CD4-positive, alpha-beta memory T cell (primary cell): ENCODE results near the gene BACE2. TPM values are rescaled to one million over a fixed set of nuclear protein-coding genes. Genes with fewer than 3 reads are reported as not detected.
A peak's percentile ranks its signal among the peaks of the same experiment; 100 is the strongest.

Source experiments
- CTCF ChIA-PET: fragments of 350-600 bp; sonication (Branson Sonifier 250); formaldehyde crosslinking; loops from one replicate; lab custom pipeline; 2021; ENCODE audit warnings: inconsistent platforms; ENCODE audit not compliant: partially characterized antibody; lab: Charles Lee
- POLR2A ChIA-PET: fragments of 350-600 bp; sonication (Branson Sonifier 250); formaldehyde crosslinking; loops from one replicate; lab custom pipeline; 2021; ENCODE audit not compliant: partially characterized antibody; lab: Charles Lee
- DNase-seq, 5 donors: peaks; one replicate each; pipeline versions ENCODE4 v3.0.0 to v3.0.0-alpha.2; 2020 to 2022; ENCODE audit warnings: mixed read lengths in 1 of 5
- H3K27ac ChIP-seq: one replicate; pipeline ENCODE4 v1.7.0; 2013; ENCODE audit warnings: low read depth, low read length
- H3K27me3 ChIP-seq: 2 replicates; pipeline ENCODE4 v1.7.0; 2013; ENCODE audit warnings: mild to moderate bottlenecking, low read length, moderate library complexity; ENCODE audit not compliant: insufficient read depth
- H3K36me3 ChIP-seq: 2 replicates; pipeline ENCODE4 v1.7.0; 2013; ENCODE audit warnings: mild to moderate bottlenecking, low read length, moderate library complexity; ENCODE audit not compliant: insufficient read depth
- H3K4me1 ChIP-seq: 2 replicates; pipeline ENCODE4 v1.7.0; 2013; ENCODE audit warnings: mild to moderate bottlenecking, low read length, moderate library complexity; ENCODE audit not compliant: insufficient read depth
- H3K4me3 ChIP-seq, 2 donors: one replicate each; pipeline ENCODE4 v1.7.0; 2013; ENCODE audit warnings: low read length in 2 of 2, mild to moderate bottlenecking in 1 of 2
- H3K9me3 ChIP-seq, 2 donors: one replicate each; pipeline ENCODE4 v1.7.0; 2013; ENCODE audit warnings: low read length in 2 of 2, control low read depth in 1 of 2; ENCODE audit not compliant: control insufficient read depth in 1 of 2
- H3K27ac Mint-ChIP-seq, 7 donors: one replicate each; pipeline ENCODE4 v1.8.0; 2020 to 2021; ENCODE audit warnings: mixed read lengths in 7 of 7, mild to moderate bottlenecking in 6 of 7, inconsistent platforms in 3 of 7, moderate library complexity in 3 of 7
- H3K27me3 Mint-ChIP-seq, 2 donors: one replicate each; pipeline ENCODE4 v1.8.0; 2020 to 2021; ENCODE audit warnings: mixed read lengths in 2 of 2
- H3K36me3 Mint-ChIP-seq, 2 donors: one replicate each; pipeline ENCODE4 v1.8.0; 2020 to 2021; ENCODE audit warnings: mixed read lengths in 2 of 2, inconsistent platforms in 1 of 2, mild to moderate bottlenecking in 1 of 2
- H3K4me1 Mint-ChIP-seq, 4 donors: one replicate each; pipeline ENCODE4 v1.8.0; 2020 to 2021; ENCODE audit warnings: mixed read lengths in 4 of 4, mild to moderate bottlenecking in 1 of 4
- H3K4me3 Mint-ChIP-seq, 8 donors: one replicate each; pipeline ENCODE4 v1.8.0; 2020 to 2021; ENCODE audit warnings: mixed read lengths in 8 of 8, mild to moderate bottlenecking in 7 of 8, moderate library complexity in 6 of 8, inconsistent platforms in 3 of 8
- H3K9me3 Mint-ChIP-seq, 8 donors: one replicate each; pipeline ENCODE4 v1.8.0; 2020 to 2021; ENCODE audit warnings: mixed read lengths in 8 of 8, mild to moderate bottlenecking in 5 of 8, inconsistent platforms in 3 of 8, moderate library complexity in 1 of 8
- intact Hi-C: fragments of 100-400 bp; cut with micrococcal nuclease; formaldehyde crosslinking; loops from one replicate; pipeline ENCODE4 v1.15.1; 2023
- polyA plus RNA-seq, 2 donors: library from polyadenylated mRNA; unstranded; fragments of 300-500 nt; fragmentation: Illumina TruSeq; gene quantifications; one replicate each; pipeline ENCODE4 v1.2.3, GENCODE V29; 2021
- total RNA-seq, 2 experiments: library from RNA; stranded (reverse); gene quantifications; one replicate each; pipeline ENCODE4 v1.2.3, GENCODE V29; 2021

Gene BACE2
- total and polyA plus RNA-seq, 4 experiments from 2014 or later: 0.10 to 0.52 TPM; not detected in 2

DNA sequence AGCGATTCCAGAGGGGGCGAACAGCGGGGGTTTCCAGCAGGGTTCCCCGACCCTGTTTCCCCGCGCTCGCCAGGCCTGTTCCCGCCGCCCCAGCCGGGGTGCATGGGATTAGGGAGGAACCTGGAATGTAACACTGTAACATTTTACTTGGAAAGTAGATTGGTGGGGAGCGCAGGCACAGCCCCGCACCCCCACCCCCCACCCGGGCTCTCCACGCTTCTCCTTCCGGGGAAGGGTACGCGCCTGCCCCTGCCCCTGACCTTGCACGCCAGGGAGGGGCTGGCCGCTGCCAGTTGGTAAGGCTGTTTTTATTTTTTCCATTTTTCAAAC is 149.1 kb downstream of the BACE2 start:
- Mint-ChIP-seq H3K9me3 (no peaks in the 10 kb centered on the region), H3K27me3 (peaks cover 30 to 52% of the 10 kb centered on the region in 2 donors), H3K27ac (no peak overlapping the region), H3K4me3 (peak overlapping the region in 2 of 8 donors; percentile 2 to 59), H3K36me3 (no peaks in the 10 kb centered on the region), H3K4me1 (peaks cover 2 to 4% (median 4%) of the 10 kb centered on the region in 4 donors)
- DNase-seq: no peak
- Histone ChIP-seq H3K27ac (no peak overlapping the region), H3K36me3 (no peaks in the 10 kb centered on the region), H3K4me1 (peaks cover 4% of the 10 kb centered on the region), H3K27me3 (peaks cover 19% of the 10 kb centered on the region), H3K9me3 (no peaks in the 10 kb centered on the region), H3K4me3 (no peak overlapping the region)
- intact Hi-C loops: no loop called here
- CTCF ChIA-PET: interaction anchor here (1.3 kb wide), 1 partner anchor 34 kb away, joined by 4 read pairs; no protein-coding TSS in a partner anchor
- POLR2A ChIA-PET: no interaction called here

GRCh38 chr21:41317458-41317857 is 149.5 kb downstream of the BACE2 start:
- no peaks in the 10 kb centered on the region for H3K9me3 ChIP-seq
- no peak overlapping the region for H3K4me3 ChIP-seq
- peaks cover 19% of the 10 kb centered on the region for H3K27me3 ChIP-seq
- Mint-ChIP-seq H3K36me3 (no peaks in the 10 kb centered on the region), H3K4me3 (peak overlapping the region in 4 of 8 donors; percentile 2 to 61 (median 40)), H3K9me3 (no peaks in the 10 kb centered on the region), H3K27ac (no peak overlapping the region), H3K27me3 (peaks cover 30 to 52% of the 10 kb centered on the region in 2 donors), H3K4me1 (peaks cover 2 to 4% (median 4%) of the 10 kb centered on the region in 4 donors)
- no peak for DNase-seq
- intact Hi-C loops: no loop called here
- peaks cover 4% of the 10 kb centered on the region for H3K4me1 ChIP-seq
- CTCF ChIA-PET: interaction anchor here (1.3 kb wide), 1 partner anchor 34 kb away, joined by 4 read pairs; no protein-coding TSS in a partner anchor
- POLR2A ChIA-PET: no interaction called here
- H3K27ac ChIP-seq: no peak overlapping the region
- no peaks in the 10 kb centered on the region for H3K36me3 ChIP-seq

DNA sequence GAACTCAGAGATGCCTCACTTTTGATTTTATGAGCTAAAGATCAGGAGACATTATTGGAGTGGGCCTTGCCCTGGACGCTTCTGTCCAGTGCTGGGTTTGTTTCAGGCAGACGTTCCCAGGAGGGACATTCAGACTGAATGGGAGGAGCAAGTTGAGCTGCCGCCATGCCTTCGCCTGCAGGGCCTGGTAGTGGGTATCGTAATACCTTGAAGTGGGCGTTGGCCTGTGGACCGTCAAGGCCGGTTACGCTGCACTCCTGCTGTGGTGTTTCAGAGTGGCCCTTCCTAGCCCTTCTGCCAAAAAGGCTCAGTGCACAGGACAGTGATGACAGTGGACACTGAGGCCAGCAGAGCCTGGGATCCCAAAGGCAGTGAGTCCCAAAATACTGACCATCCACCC is 150.3 kb downstream of the BACE2 start:
- Histone ChIP-seq H3K4me3 (no peak overlapping the region), H3K9me3 (no peaks in the 10 kb centered on the region), H3K27ac (no peak overlapping the region), H3K27me3 (peaks cover 19% of the 10 kb centered on the region), H3K36me3 (no peaks in the 10 kb centered on the region), H3K4me1 (peaks cover 4% of the 10 kb centered on the region)
- intact Hi-C loops: no loop called here
- Mint-ChIP-seq H3K4me1 (peaks cover 2 to 4% (median 4%) of the 10 kb centered on the region in 4 donors), H3K36me3 (no peaks in the 10 kb centered on the region), H3K4me3 (no peak overlapping the region), H3K27ac (no peak overlapping the region), H3K9me3 (no peaks in the 10 kb centered on the region), H3K27me3 (peaks cover 30 to 48% of the 10 kb centered on the region in 2 donors)
- POLR2A ChIA-PET: no interaction called here
- DNase-seq: no peak
- CTCF ChIA-PET: interaction anchor here (1.7 kb wide), 1 partner anchor 34 kb away, joined by 5 read pairs; no protein-coding TSS in a partner anchor

- no peak overlapping the region for H3K27ac ChIP-seq
- ChIA-PET CTCF (interaction anchor here (1.7 kb wide), 1 partner anchor 35 kb away, joined by 5 read pairs; no protein-coding TSS in a partner anchor), POLR2A (no interaction called here)
- H3K9me3 Mint-ChIP-seq: no peaks in the 10 kb centered on the region
- H3K4me1 Mint-ChIP-seq: peaks cover 2 to 4% (median 4%) of the 10 kb centered on the region in 4 donors
- no peak for DNase-seq
- H3K4me3 ChIP-seq: no peak overlapping the region
- H3K36me3 ChIP-seq: no peaks in the 10 kb centered on the region
- H3K36me3 Mint-ChIP-seq: no peaks in the 10 kb centered on the region
- peaks cover 28 to 43% of the 10 kb centered on the region in 2 donors for H3K27me3 Mint-ChIP-seq
- intact Hi-C loops: no loop called here
- H3K4me1 ChIP-seq: peaks cover 4% of the 10 kb centered on the region
- H3K9me3 ChIP-seq: no peaks in the 10 kb centered on the region
- no peak overlapping the region for H3K4me3 Mint-ChIP-seq
- H3K27ac Mint-ChIP-seq: no peak overlapping the region
- peaks cover 19% of the 10 kb centered on the region for H3K27me3 ChIP-seq
Observed at GRCh38 chr21:41319273-41319672, 151.3 kb downstream of the BACE2 start.

GRCh38 chr21:41321211-41321907 is 153.4 kb downstream of the BACE2 start:
- no peaks in the 10 kb centered on the region for H3K36me3 ChIP-seq
- intact Hi-C loops: no loop called here
- H3K27ac ChIP-seq: no peak overlapping the region
- peaks cover 8% of the 10 kb centered on the region for H3K27me3 ChIP-seq
- Mint-ChIP-seq H3K27me3 (peaks cover 16 to 26% of the 10 kb centered on the region in 2 donors), H3K36me3 (no peaks in the 10 kb centered on the region), H3K4me3 (no peak overlapping the region), H3K27ac (no peak overlapping the region), H3K4me1 (peaks cover 2 to 4% (median 4%) of the 10 kb centered on the region in 4 donors), H3K9me3 (no peaks in the 10 kb centered on the region)
- H3K4me1 ChIP-seq: peaks cover 4% of the 10 kb centered on the region
- no peak for DNase-seq
- H3K4me3 ChIP-seq: no peak overlapping the region
- CTCF ChIA-PET: no interaction called here
- no peaks in the 10 kb centered on the region for H3K9me3 ChIP-seq
- POLR2A ChIA-PET: no interaction called here

GRCh38 chr21:41321908-41322495 is 154.0 kb downstream of the BACE2 start:
- peaks cover under 1% of the 10 kb centered on the region for H3K4me1 ChIP-seq
- ChIA-PET POLR2A (no interaction called here), CTCF (no interaction called here)
- Mint-ChIP-seq H3K9me3 (no peaks in the 10 kb centered on the region), H3K36me3 (no peaks in the 10 kb centered on the region), H3K27me3 (peaks cover 16 to 26% of the 10 kb centered on the region in 2 donors), H3K27ac (no peak overlapping the region), H3K4me1 (peaks cover 2 to 4% (median 4%) of the 10 kb centered on the region in 4 donors), H3K4me3 (no peak overlapping the region)
- no peak overlapping the region for H3K27ac ChIP-seq
- no peak for DNase-seq
- H3K4me3 ChIP-seq: no peak overlapping the region
- H3K9me3 ChIP-seq: no peaks in the 10 kb centered on the region
- peaks cover 5% of the 10 kb centered on the region for H3K27me3 ChIP-seq
- no peaks in the 10 kb centered on the region for H3K36me3 ChIP-seq
- intact Hi-C loops: no loop called here

- no peaks in the 10 kb centered on the region for H3K9me3 Mint-ChIP-seq
- peaks cover 0 to 4% (median 2%) of the 10 kb centered on the region in 4 donors for H3K4me1 Mint-ChIP-seq
- POLR2A ChIA-PET: no interaction called here
- Histone ChIP-seq H3K4me3 (no peak overlapping the region), H3K27ac (no peak overlapping the region), H3K9me3 (no peaks in the 10 kb centered on the region), H3K27me3 (peaks cover 5% of the 10 kb centered on the region), H3K4me1 (no peaks in the 10 kb centered on the region), H3K36me3 (no peaks in the 10 kb centered on the region)
- H3K4me3 Mint-ChIP-seq: no peak overlapping the region
- DNase-seq: no peak
- no peaks in the 10 kb centered on the region for H3K36me3 Mint-ChIP-seq
- H3K27me3 Mint-ChIP-seq: peaks cover 10 to 20% of the 10 kb centered on the region in 2 donors
- intact Hi-C loops: no loop called here
- H3K27ac Mint-ChIP-seq: no peak overlapping the region
- CTCF ChIA-PET: interaction anchor here (0.9 kb wide), 1 partner anchor 50 kb away, joined by 3 read pairs; no protein-coding TSS in a partner anchor
Observed at GRCh38 chr21:41322496-41323382, 154.8 kb downstream of the BACE2 start.
